K562 (cell line): Measurements from ENCODE around the gene OTC. TPM values are rescaled to one million over a fixed set of nuclear protein-coding genes. Genes with fewer than 3 reads are reported as not detected.

Experiments
- ADNP ChIP-seq: fragments of 200-800 bp; sonication (Bioruptor generic); IDR thresholded peaks from 2 replicates; pipeline ENCODE4 v1.6.1; 2016; ENCODE audit warnings: missing genetic modification characterization, missing compliant biosample characterization
- BRD9 ChIP-seq: fragments of 450-650 bp; IDR thresholded peaks from 2 replicates; pipeline ENCODE4 v1.6.1; 2018; ENCODE audit warnings: low read depth; ENCODE audit not compliant: partially characterized antibody
- FOXK2 ChIP-seq, 2 experiments: fragments of 450-650 bp; IDR thresholded peaks in 1 of 2; conservative IDR thresholded peaks in 1 of 2; 2 replicates each; pipeline ENCODE4 v1.6.1; 2016; ENCODE audit warnings: low read depth in 2 of 2, mild to moderate bottlenecking in 1 of 2
- HDGF ChIP-seq: fragments of 450-650 bp; IDR thresholded peaks from 2 replicates; pipeline ENCODE4 v1.6.1; 2016
- HMGXB4 ChIP-seq: sonication (generic); formaldehyde crosslinking; IDR thresholded peaks from 2 replicates; pipeline ENCODE4 v1.8.1; 2023; ENCODE audit warnings: mild to moderate bottlenecking, missing genetic modification reagents
- ID3 ChIP-seq, 2 experiments: fragments of 250-450 bp in 1 of 2; fragments of 450-650 bp in 1 of 2; sonication (Bioruptor Pico) in 1 of 2; IDR thresholded peaks; 2 replicates each; pipeline versions ENCODE4 v1.6.1 to v1.8.0; 2016 to 2021; ENCODE audit warnings: mild to moderate bottlenecking in 2 of 2, moderate library complexity in 2 of 2, missing compliant biosample characterization in 1 of 2, missing genetic modification characterization in 1 of 2
- MAX ChIP-seq: sonication (generic); formaldehyde crosslinking; IDR thresholded peaks from 2 replicates; pipeline ENCODE4 v1.9.0; 2022; ENCODE audit warnings: mild to moderate bottlenecking, missing genetic modification reagents
- MTA3 ChIP-seq: fragments of 450-650 bp; formaldehyde crosslinking; IDR thresholded peaks from 2 replicates; pipeline ENCODE4 v1.6.1; 2017; ENCODE audit warnings: mild to moderate bottlenecking, borderline replicate concordance
- NKRF ChIP-seq: fragments of 450-650 bp; IDR thresholded peaks from 2 replicates; pipeline ENCODE4 v1.6.1; 2016; ENCODE audit warnings: borderline replicate concordance
- PPARD ChIP-seq: fragments of 250-450 bp; sonication (Bioruptor Pico); IDR thresholded peaks from 2 replicates; pipeline ENCODE4 v1.8.0; 2022; ENCODE audit warnings: inconsistent platforms, mild to moderate bottlenecking, moderate library complexity
- PTBP1 ChIP-seq: fragments of 200-400 bp; formaldehyde crosslinking; IDR thresholded peaks from 2 replicates; pipeline ENCODE4 v1.6.1; 2017; ENCODE audit warnings: low read depth, low read length
- TAL1 ChIP-seq: fragments of 450-650 bp; IDR thresholded peaks from 2 replicates; pipeline ENCODE4 v1.6.1; 2016; ENCODE audit warnings: mild to moderate bottlenecking
- TBL1XR1 ChIP-seq, 2 experiments: IDR thresholded peaks; 2 replicates each; pipeline ENCODE4 v1.6.1; 2012; ENCODE audit warnings: improper control_type of control experiment in 2 of 2, low read length in 2 of 2, mild to moderate bottlenecking in 1 of 2
- TRIM24 ChIP-seq, 2 experiments: fragments of 450-650 bp; IDR thresholded peaks; 2 replicates each; pipeline ENCODE4 v1.6.1; 2016
- USF2 ChIP-seq: sonication (generic); formaldehyde crosslinking; IDR thresholded peaks from 2 replicates; pipeline ENCODE4 v1.5.0; 2020; ENCODE audit warnings: missing genetic modification reagents
- YBX1 ChIP-seq: fragments of 450-650 bp; IDR thresholded peaks from 2 replicates; pipeline ENCODE4 v1.7.1; 2016; ENCODE audit warnings: mild to moderate bottlenecking
- ZBTB8A ChIP-seq: fragments of 450-650 bp; IDR thresholded peaks from 2 replicates; pipeline ENCODE4 v1.6.1; 2018; ENCODE audit warnings: mild to moderate bottlenecking, moderate library complexity; ENCODE audit not compliant: partially characterized antibody
- ZNF133 ChIP-seq: fragments of 250-450 bp; sonication (Bioruptor Pico); IDR thresholded peaks from 2 replicates; pipeline ENCODE4 v1.4.0; 2020; ENCODE audit warnings: mild to moderate bottlenecking
- ZNF146 ChIP-seq: IDR thresholded peaks from one replicate; pipeline ENCODE4 v1.6.1; 2018; ENCODE audit warnings: missing compliant biosample characterization; ENCODE audit not compliant: unreplicated experiment
- ZNF444 ChIP-seq: fragments of 250-450 bp; sonication (Bioruptor Pico); IDR thresholded peaks from 2 replicates; pipeline ENCODE4 v1.4.0; 2020; ENCODE audit warnings: mild to moderate bottlenecking, moderate library complexity
- ZNF740 ChIP-seq, 3 experiments: fragments of 200-800 bp in 1 of 3; sonication (Bioruptor generic) in 1 of 3; sonication (generic) in 1 of 3; formaldehyde crosslinking in 1 of 3; IDR thresholded peaks; 2 replicates each; pipeline versions ENCODE4 v1.6.1 to v1.8.0; 2016 to 2022; ENCODE audit warnings: mild to moderate bottlenecking in 2 of 3, missing compliant biosample characterization in 2 of 3, missing genetic modification characterization in 2 of 3, missing genetic modification reagents in 1 of 3
- polyA plus RNA-seq, 8 experiments: library from polyadenylated mRNA; depleted of rRNA in 4 of 8; stranded (reverse) in 5 of 8; unstranded in 3 of 8; fragments of >200 nt; fragmentation: Nextera tagmentation in 2 of 8; fragmentation: Illumina TruSeq in 1 of 8; extraction: Ambion mirVana in 2 of 8; extraction: Trizol in 1 of 8; gene quantifications; 2 replicates each; pipeline versions ENCODE4 v1.2.1 to v1.2.3, GENCODE V29; 2011 to 2014; ENCODE audit warnings: inconsistent platforms in 1 of 8, missing spikeins in 1 of 8
- total RNA-seq, 7 experiments: library from RNA; depleted of rRNA in 6 of 7; stranded (reverse); fragments of >200 nt in 6 of 7; fragmentation: Illumina TruSeq in 2 of 7; extraction: Trizol in 2 of 7; gene quantifications; 2 replicates each; pipeline versions ENCODE4 v1.2.1 to v1.2.3, GENCODE V29; 2011 to 2021; ENCODE audit warnings: low replicate concordance in 1 of 7

Gene OTC
- total and polyA plus RNA-seq, 9 of the 15 experiments (the other 6 are each of a cell fraction or from before 2014, with no cell fraction given), result not detected

GRCh38 chrX:38327007-38327774 lies 25.2 kb upstream of the OTC start, which contains the start of gene RPGR (continued):
- peak; percentile 39; the same call in 1 of the 2 replicates for TF ChIP-seq MAX (CRISPR knock-in tag)
- TF ChIP-seq YBX1, result no peak
- TF ChIP-seq HMGXB4, result 0 out of 2 replicates have a peak, but pooled peaks have one; percentile 41
- no peak for TF ChIP-seq HDGF
- peak; percentile 93 for TF ChIP-seq MTA3
- TF ChIP-seq ZNF133 (CRISPR knock-in tag), result no peak
- TF ChIP-seq ADNP (tag), result no peak
- TF ChIP-seq USF2 (CRISPR knock-in tag), result no peak
- TF ChIP-seq FOXK2 (conservative IDR thresholded peaks at IDR 0.05 in 1 of 2, IDR thresholded peaks at IDR 0.05 in 1 of 2; ENCODE audit: low read depth in 2 of 2), result peak; percentile 86 to 87
- TF ChIP-seq TAL1, result no peak
- peak; percentile 95 for TF ChIP-seq NKRF
- no peak for TF ChIP-seq PPARD
- TF ChIP-seq ZNF740 (CRISPR knock-in tag; IDR thresholded peaks at IDR 0.05), result peak; percentile 78
- TF ChIP-seq ZNF740 (tag; IDR thresholded peaks at IDR 0.05), result peak in 1 of 2 experiments; percentile 54; a peak in 1 of 4 replicates
- no peak for TF ChIP-seq PTBP1
- no peak for TF ChIP-seq ZNF444
- TF ChIP-seq ZNF146, result no peak
- TF ChIP-seq TRIM24 (IDR thresholded peaks at IDR 0.05), result no peak
- TF ChIP-seq BRD9, result no peak
- TF ChIP-seq ID3 (CRISPR knock-in tag; IDR thresholded peaks at IDR 0.05), result no peak
- TF ChIP-seq ID3 (tag; IDR thresholded peaks at IDR 0.05), result no peak
- TF ChIP-seq TBL1XR1 (IDR thresholded peaks at IDR 0.05; ENCODE audit: low read length in 2 of 2), result no peak
- TF ChIP-seq ZBTB8A, result no peak
